Fibroblast of skin of abdomen (primary cell): ENCODE data around the gene SHROOM3. TPM values are rescaled to one million over a fixed set of nuclear protein-coding genes. Genes with fewer than 3 reads are reported as not detected.
"Not testable (repeated sequence)": the region's sequence is repeated elsewhere in the genome, so short reads cannot be mapped to it uniquely, and the experiment has no call there.

ENCODE experiments used
- DNase-seq: peaks from one replicate; pipeline ENCODE4 v3.0.0-alpha.2; 2013
- polyA plus RNA-seq, 2 experiments: library from polyadenylated mRNA; unstranded; fragments of 120-200 nt; gene quantifications; one replicate each; pipeline ENCODE4 v1.2.1, GENCODE V29; 2013; ENCODE audit not compliant: insufficient read length in 2 of 2

The SHROOM3 gene
- polyA plus RNA-seq (2013, experiment 1 of 2; ENCODE audit: insufficient read length) = 25.5 TPM
- polyA plus RNA-seq (2013, experiment 2 of 2; ENCODE audit: insufficient read length) = 24.2 TPM

GRCh38 chr4:76434901-76435527 is at the start of gene SHROOM3:
SHROOM3 (plus strand) TSS chr4:76435229; CDS start chr4:76436053, 824 bp downstream.
- DNase-seq = peak; percentile 21

GRCh38 chr4:76385974-76386373 is 49.1 kb upstream of the SHROOM3 start:
- no peak for DNase-seq

- DNase-seq = no peak
These were observed 48.3 kb upstream of the SHROOM3 start for GRCh38 chr4:76386566-76387305.

GRCh38 chr4:76388160-76388908 is 46.7 kb upstream of the SHROOM3 start:
- no peak for DNase-seq

GRCh38 chr4:76401654-76402053 is 33.4 kb upstream of the SHROOM3 start:
- no peak for DNase-seq

GRCh38 chr4:76406081-76406480 is 28.9 kb upstream of the SHROOM3 start:
- DNase-seq = no peak

GRCh38 chr4:76407440-76408119 is 27.4 kb upstream of the SHROOM3 start:
- DNase-seq = no peak

GRCh38 chr4:76410636-76411035 is 24.4 kb upstream of the SHROOM3 start:
- no peak for DNase-seq

- no peak for DNase-seq
These were observed 14.8 kb upstream of the SHROOM3 start for GRCh38 chr4:76420188-76420761.

GRCh38 chr4:76420762-76421581 is 14.1 kb upstream of the SHROOM3 start, which contains the start of gene CCDC158:
CCDC158 (minus strand) TSS chr4:76421141; CDS start chr4:76403207, 17,934 bp downstream.
- DNase-seq = peak; percentile 30

- not testable (repeated sequence) for DNase-seq
These were observed 11.9 kb upstream of the SHROOM3 start for GRCh38 chr4:76423159-76423558.

GRCh38 chr4:76426272-76426671 is 8.8 kb upstream of the SHROOM3 start:
- no peak for DNase-seq

GRCh38 chr4:76429636-76430035 is 5.4 kb upstream of the SHROOM3 start:
- no peak for DNase-seq

GRCh38 chr4:76430519-76431388 is 4.3 kb upstream of the SHROOM3 start:
- DNase-seq = peak; percentile 59

- peak; percentile 23 for DNase-seq
These were observed 695 bp downstream of the SHROOM3 start for GRCh38 chr4:76435528-76436319.

- no peak for DNase-seq
These were observed 4.5 kb downstream of the SHROOM3 start for GRCh38 chr4:76439491-76439890.

- no peak for DNase-seq
These were observed 6.9 kb downstream of the SHROOM3 start for GRCh38 chr4:76441881-76442280.

GRCh38 chr4:76442807-76443206 is 7.8 kb downstream of the SHROOM3 start:
- DNase-seq = no peak

GRCh38 chr4:76443376-76443775 is 8.3 kb downstream of the SHROOM3 start:
- DNase-seq = no peak
